ENCODE results near the gene ARSA.

Gene ARSA

GRCh38 chr22:50579752-50580151 is 48.2 kb downstream of the ARSA start:
- DNase-seq (ENCODE audit: low spot score), result no peak

DNA sequence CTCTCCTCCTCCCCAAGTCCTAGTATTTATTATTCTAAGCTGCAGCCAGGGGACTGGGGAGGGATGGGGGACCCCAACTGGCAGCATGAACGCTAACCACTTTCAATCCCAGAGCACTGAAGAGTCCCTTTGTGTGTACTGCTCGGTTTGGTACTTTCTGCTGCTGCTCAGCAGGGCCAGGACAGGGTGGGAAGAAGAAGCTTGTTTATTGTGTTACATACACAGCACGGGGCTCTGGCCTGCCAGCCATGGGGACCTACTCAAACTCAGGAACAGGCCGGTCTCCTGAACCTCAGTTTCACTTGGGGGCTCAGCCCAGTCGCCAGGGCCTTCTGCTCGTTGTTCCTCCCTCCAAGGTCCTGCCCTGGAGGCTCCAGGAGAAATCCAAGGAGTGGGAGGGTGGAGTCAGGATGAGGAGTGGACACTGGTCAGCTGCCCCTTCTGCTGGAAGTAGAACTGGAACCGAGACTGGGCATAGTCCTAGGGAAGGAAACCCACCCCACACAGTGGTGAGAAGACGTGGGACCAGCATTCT is 49.1 kb downstream of the ARSA start:
- DNase-seq (ENCODE audit: low spot score), result no peak

DNA sequence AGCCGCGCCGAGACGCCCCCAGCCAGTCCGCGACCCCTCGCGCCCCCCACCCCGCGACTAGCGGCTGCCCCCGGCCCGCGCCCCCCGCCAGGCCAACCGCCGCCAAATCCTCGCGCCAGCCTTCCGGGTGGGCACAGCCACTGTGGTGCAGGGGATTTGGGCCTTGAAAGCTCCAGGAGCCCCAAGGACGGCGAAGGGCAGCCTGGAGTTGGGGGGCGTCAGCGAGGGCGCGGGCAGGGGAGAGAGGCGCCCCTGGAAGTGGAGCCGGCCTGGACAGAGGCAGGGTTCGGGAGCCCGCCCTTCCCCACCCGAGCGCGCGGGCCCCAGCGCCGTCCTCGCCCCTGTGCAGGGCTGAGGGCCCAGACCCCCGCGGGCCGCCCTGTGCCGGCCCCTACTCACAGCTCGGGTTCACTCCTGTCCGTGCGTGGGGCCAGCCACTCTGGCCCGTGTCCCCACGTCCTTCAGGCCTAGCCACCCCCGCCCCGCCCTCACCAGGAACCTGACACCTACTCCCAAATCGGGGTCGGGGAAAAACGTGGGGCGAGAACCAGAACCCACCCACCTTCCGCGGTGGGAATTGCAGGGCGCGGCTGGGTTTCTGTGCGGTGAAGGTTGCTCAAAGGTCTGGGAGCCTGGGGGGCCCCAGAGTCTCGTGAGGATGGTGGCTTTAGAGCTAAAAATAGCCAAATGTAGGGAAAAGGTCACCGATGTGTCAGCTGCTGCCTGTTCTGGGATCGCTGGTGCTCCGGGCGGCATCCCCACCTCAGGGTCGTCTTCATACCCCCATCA is 49.8 kb downstream of the ARSA start, which contains the start of gene CPT1B:
Gene CPT1B, minus strand, starts transcription at position 441 of the 789 bp plus-strand sequence. CDS start 512 bp downstream, outside the sequence.
- DNase-seq (ENCODE audit: low spot score), result no peak

GRCh38 chr22:50577697-50577986 is 50.3 kb downstream of the ARSA start:
- no peak for DNase-seq (ENCODE audit: low spot score)

DNA sequence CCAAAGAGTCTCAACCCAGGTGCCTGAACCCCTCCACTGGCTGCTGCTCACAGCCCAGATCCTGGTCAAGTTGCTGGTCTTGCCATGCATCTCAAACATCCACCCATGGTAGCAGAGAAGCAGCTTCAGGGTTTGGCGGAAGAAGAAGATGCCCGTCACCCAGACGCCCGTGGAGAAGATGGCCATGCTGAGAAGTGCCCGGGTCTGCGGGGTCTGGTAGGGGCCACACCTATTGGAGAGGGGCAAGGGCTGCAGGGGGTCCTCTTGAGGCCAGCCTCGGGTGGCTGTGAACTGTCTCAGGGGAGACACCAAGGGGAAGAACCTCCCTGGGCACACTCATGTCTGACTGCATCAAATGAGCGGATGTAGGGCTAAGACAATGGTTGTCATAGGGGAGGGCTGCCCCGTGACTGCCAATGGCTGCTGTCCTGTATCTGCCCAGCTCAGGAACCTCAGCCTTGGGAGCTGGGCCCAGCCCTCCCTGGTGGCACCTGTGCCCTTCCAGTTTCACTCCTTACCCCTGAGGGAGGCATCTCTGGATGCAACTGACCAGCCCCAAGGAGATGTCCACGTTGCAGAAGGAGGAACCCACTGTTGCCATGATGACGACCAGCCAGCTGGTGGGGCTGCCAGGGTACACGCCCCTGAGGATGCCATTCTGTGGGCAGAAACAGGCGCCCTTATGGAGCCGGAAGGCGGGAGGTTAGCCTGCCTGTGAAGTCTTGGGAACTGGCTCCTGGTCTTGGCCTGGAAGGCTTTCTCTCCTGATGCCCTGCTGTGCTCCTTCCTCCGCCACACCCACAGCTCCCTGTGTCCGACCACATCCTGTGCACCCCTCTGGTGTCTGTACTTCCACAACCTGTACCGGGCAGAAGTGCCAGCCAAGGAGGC is 50.9 kb downstream of the ARSA start:
- no peak for DNase-seq (ENCODE audit: low spot score)

DNA sequence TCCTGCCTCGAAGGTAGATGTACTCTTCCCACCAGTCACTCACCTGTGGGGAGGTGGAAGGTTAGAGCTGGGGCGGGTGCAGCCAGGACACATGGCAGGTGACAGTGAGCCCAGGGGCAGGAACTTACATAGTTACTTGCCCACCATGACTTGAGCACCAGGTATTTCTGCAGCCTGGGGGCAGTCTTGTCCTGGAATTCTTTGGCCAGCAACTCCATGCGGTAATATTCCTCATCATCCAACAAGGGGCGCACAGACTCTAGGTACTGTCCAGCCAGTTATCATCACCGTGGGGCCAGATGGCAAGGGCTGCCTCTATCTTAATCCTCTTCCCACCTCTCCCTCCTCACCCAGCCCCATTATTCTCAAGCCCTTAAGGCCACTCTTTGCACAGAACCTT is 51.9 kb downstream of the ARSA start:
- no peak for DNase-seq (ENCODE audit: low spot score)

DNA sequence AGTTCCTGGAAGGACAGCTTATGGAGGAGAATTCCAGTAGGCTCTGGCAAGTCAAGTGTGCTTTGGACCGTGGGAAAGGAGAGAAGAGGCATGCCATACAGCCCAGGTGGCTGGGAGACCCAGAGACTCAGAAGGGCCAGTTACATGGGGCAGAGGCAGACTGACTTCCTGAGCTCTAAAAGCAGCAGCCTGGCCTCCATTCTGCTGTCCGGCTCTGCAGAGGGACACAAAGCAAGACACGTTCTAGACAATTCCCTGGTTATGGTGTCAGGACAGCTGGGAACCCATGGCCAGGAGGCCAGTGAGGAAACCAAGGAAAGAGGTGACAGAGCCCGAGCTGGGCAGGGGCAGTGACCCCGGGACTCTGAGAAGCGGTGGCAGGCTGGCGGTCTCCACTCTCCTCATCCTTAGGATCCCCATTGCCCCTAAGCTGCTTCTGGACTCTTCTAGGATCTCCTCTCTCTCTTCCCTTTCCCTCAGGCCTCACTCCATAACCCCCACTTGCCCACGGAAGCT is 52.5 kb downstream of the ARSA start:
- no peak for DNase-seq (ENCODE audit: low spot score)

Data from Ammon's horn (tissue), 1 donor.